Activated CD8-positive, alpha-beta memory T cell treated with anti-CD3 and anti-CD28 coated beads, Interleukin-2, amount 50 U/mL, for 24 hours (primary cell): Measurements from ENCODE around the gene HNF4A.

Experiments used
- DNase-seq: peaks from one replicate; pipeline ENCODE4 v3.0.0-alpha.2; 2020; ENCODE audit errors: extremely low read depth

The HNF4A gene

GRCh38 chr20:44426879-44427790, 71.6 kb downstream of the HNF4A start:
- DNase-seq = no peak

- no peak for DNase-seq
These were observed 72.3 kb downstream of the HNF4A start for GRCh38 chr20:44427804-44428173.

GRCh38 chr20:44428174-44429016, 72.9 kb downstream of the HNF4A start:
- DNase-seq = no peak

GRCh38 chr20:44429017-44429339, 73.5 kb downstream of the HNF4A start:
- DNase-seq = no peak

GRCh38 chr20:44429419-44430269, 74.1 kb downstream of the HNF4A start:
- DNase-seq = no peak

- DNase-seq = no peak
These were observed 75.0 kb downstream of the HNF4A start for GRCh38 chr20:44430270-44431065.

GRCh38 chr20:44431118-44431501, 75.6 kb downstream of the HNF4A start:
- DNase-seq = no peak

- DNase-seq = no peak
These were observed 76.2 kb downstream of the HNF4A start for GRCh38 chr20:44431502-44432234.

GRCh38 chr20:44432618-44433577, 77.4 kb downstream of the HNF4A start:
- no peak for DNase-seq

- DNase-seq = no peak
These were observed 78.4 kb downstream of the HNF4A start for GRCh38 chr20:44433751-44434538.

- no peak for DNase-seq
These were observed 80.3 kb downstream of the HNF4A start for GRCh38 chr20:44435630-44436335.

- no peak for DNase-seq
These were observed 80.9 kb downstream of the HNF4A start for GRCh38 chr20:44436393-44436792.

GRCh38 chr20:44437497-44437896, 82.0 kb downstream of the HNF4A start:
- DNase-seq = no peak

GRCh38 chr20:44438782-44439181, 83.3 kb downstream of the HNF4A start:
- DNase-seq = no peak

- no peak for DNase-seq
These were observed 83.8 kb downstream of the HNF4A start for GRCh38 chr20:44439318-44439717.

GRCh38 chr20:44442298-44443070, 87.0 kb downstream of the HNF4A start:
- no peak for DNase-seq
